Memory B cell (primary cell): ENCODE data around the gene HEPACAM.
A peak's percentile ranks its signal among the peaks of the same experiment; 100 is the strongest.

Experiments
- ATAC-seq: fragments of 150-1000 bp; cut with Tn5 transposase; 2 replicates; pipeline ENCODE4 v1.10.0; 2021; ENCODE audit warnings: low read depth, mild to moderate bottlenecking, moderate library complexity
- DNase-seq, 2 donors: peaks; one replicate each; pipeline ENCODE4 v3.0.0; 2022; ENCODE audit warnings: low spot score in 2 of 2
- H3K27ac Mint-ChIP-seq: one replicate; pipeline ENCODE4 v1.8.0; 2022; ENCODE audit warnings: mild to moderate bottlenecking, moderate library complexity, mixed read lengths
- H3K27me3 Mint-ChIP-seq: one replicate; pipeline ENCODE4 v1.8.0; 2022; ENCODE audit warnings: mixed read lengths
- H3K36me3 Mint-ChIP-seq: one replicate; pipeline ENCODE4 v1.8.0; 2022; ENCODE audit warnings: mild to moderate bottlenecking, mixed read lengths
- H3K4me1 Mint-ChIP-seq: one replicate; pipeline ENCODE4 v1.8.0; 2022; ENCODE audit warnings: mixed read lengths
- H3K4me3 Mint-ChIP-seq: one replicate; pipeline ENCODE4 v1.8.0; 2022; ENCODE audit warnings: mild to moderate bottlenecking, moderate library complexity, mixed read lengths
- H3K9me3 Mint-ChIP-seq: one replicate; pipeline ENCODE4 v1.8.0; 2022; ENCODE audit warnings: mixed read lengths

HEPACAM gene

DNA sequence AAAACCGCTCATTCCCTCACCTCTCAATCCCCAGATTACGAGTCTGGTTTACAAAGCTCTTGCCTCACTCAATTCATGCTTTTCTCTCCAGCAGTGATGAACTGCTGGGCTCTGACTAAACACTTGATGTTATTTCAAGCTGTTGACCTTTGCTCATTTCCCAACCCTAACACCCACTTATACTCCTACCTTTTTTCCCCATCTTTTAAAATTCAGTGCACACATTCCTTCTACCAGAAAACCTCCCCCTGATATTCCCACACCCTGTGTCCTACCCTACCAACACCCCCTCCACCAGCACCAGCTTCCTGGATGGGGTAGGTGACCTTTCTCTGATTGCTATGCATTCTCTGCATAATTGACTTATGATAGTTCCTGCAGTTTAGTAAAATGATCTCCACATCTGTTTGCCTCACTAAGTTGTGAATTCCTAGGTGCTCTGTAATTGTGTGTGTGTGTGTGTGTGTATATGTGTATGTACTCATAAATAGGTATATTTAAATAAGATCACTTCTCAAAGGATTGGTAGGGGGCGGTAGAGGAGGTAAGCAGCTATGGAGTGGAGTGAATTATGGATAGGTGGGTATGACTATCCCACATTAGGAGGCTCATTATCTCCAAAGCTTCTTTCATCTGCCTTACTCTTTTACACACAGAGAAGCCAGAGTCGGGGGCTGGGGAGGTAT, 842 bp downstream of the HEPACAM start:
- no peaks in the 10 kb centered on the region for H3K9me3 Mint-ChIP-seq
- no peaks in the 10 kb centered on the region for H3K36me3 Mint-ChIP-seq
- DNase-seq (no peak), ATAC-seq (no peak)
- peaks cover 8% of the 10 kb centered on the region for H3K27me3 Mint-ChIP-seq
- H3K27ac Mint-ChIP-seq = no peak overlapping the region
- H3K4me1 Mint-ChIP-seq = peaks cover 3% of the 10 kb centered on the region
- H3K4me3 Mint-ChIP-seq = no peak overlapping the region

DNA sequence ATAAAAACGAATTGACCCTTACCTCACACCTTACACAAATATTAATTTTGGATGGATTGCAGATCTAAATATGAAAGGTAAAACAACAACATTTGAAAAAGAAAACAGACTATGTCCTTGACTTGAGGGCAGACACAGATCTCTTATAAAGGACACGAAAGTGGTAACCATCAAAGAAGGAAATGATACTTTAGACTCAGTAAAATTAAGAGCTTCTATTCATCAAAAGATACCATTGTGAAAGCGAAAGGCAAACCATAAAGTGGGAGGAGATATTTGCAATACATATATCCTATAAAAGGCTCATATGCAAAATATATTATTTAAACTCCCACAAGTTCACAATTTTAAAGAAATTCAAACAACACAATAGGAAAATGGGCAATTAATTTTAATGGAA, 5.0 kb downstream of the HEPACAM start:
- peaks cover 2% of the 10 kb centered on the region for H3K27me3 Mint-ChIP-seq
- peaks cover 3% of the 10 kb centered on the region for H3K4me1 Mint-ChIP-seq
- H3K4me3 Mint-ChIP-seq = no peak overlapping the region
- ATAC-seq = peak; percentile 69
- H3K27ac Mint-ChIP-seq = no peak overlapping the region
- no peaks in the 10 kb centered on the region for H3K36me3 Mint-ChIP-seq
- DNase-seq = no peak
- no peaks in the 10 kb centered on the region for H3K9me3 Mint-ChIP-seq

DNA sequence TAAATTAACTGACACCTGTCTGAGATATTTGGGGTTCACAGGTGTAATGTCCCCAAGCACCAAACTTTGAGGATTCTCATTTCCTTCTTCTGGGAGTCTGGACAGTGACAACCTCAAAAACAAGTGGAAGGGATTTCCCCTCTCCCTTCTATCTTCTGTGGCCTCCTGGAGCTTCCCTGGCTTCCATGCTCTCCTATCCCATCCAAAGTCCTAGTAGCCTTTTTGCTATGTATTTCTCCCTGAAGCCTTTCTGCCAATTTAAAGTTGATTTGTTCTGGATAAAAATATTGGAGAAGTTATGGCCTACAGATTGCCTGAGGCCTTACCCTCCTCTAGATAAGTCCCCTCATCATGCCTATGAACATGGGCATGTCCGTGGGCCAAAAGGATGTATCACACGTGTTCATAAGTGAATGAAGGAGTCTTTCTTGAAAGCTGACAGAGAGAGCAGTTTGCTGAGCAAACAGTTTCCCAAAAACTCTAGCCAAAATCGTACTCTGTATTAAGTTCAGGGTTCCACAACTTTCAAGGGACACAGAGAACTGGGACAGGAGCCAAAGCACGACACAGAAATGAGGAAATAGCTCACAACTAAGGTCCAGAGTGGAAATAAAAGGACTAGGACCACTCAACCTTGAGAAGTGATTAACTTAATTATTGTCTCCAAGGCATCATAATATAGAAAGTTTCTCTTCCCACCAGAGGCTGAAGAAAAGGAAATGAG, 6.7 kb downstream of the HEPACAM start:
- ATAC-seq (no peak), DNase-seq (no peak)
- H3K36me3 Mint-ChIP-seq = no peaks in the 10 kb centered on the region
- H3K27me3 Mint-ChIP-seq = peaks cover 4% of the 10 kb centered on the region
- no peak overlapping the region for H3K27ac Mint-ChIP-seq
- H3K9me3 Mint-ChIP-seq = no peaks in the 10 kb centered on the region
- peaks cover 3% of the 10 kb centered on the region for H3K4me1 Mint-ChIP-seq
- no peak overlapping the region for H3K4me3 Mint-ChIP-seq

DNA sequence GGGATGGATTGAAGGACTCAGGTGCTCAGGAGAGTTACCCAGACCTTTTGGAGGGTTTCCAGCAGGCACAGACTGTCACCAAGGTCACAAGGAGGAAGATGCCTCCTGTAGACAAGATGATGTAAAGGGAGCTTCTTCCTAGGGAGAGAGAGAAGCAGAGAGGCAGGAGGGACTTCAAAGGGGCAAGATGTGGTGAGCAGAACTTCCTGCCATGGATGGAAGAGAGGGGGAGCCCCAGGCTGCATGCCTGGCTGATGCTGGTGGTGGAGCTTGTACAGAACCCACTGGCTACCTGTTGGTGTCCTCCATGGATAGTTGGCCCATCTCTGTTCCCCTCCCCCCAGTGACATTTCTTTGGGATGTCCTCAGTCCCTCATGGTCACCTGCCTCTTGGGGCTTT, 12.6 kb downstream of the HEPACAM start:
- no peak for DNase-seq
- no peaks in the 10 kb centered on the region for H3K4me1 Mint-ChIP-seq
- no peaks in the 10 kb centered on the region for H3K36me3 Mint-ChIP-seq
- H3K27me3 Mint-ChIP-seq = peaks cover 16% of the 10 kb centered on the region
- ATAC-seq = no peak
- H3K27ac Mint-ChIP-seq = no peak overlapping the region
- H3K9me3 Mint-ChIP-seq = no peaks in the 10 kb centered on the region
- no peak overlapping the region for H3K4me3 Mint-ChIP-seq

DNA sequence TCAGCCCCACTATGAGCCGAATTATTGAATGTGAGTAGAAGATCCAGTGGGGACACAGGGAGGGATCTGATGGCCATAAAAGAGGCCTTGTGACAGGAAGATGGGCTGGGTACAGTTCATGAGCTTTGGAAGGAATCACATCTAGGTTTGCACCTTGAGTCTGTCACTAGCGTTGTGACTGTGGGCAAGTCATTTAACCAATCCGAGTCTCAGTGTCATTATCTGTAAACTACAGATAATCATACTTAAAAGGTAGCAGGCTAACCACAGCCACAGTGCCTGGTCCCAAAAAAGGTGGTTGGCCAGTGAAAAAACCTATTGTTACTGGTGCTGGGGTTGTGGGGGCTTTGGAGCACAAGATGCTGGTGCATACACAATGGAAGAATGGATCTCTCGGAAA, 13.0 kb downstream of the HEPACAM start:
- DNase-seq = no peak
- Mint-ChIP-seq H3K4me3 (no peak overlapping the region), H3K27me3 (peaks cover 18% of the 10 kb centered on the region), H3K9me3 (no peaks in the 10 kb centered on the region), H3K4me1 (no peaks in the 10 kb centered on the region), H3K36me3 (no peaks in the 10 kb centered on the region), H3K27ac (no peak overlapping the region)
- ATAC-seq = no peak

DNA sequence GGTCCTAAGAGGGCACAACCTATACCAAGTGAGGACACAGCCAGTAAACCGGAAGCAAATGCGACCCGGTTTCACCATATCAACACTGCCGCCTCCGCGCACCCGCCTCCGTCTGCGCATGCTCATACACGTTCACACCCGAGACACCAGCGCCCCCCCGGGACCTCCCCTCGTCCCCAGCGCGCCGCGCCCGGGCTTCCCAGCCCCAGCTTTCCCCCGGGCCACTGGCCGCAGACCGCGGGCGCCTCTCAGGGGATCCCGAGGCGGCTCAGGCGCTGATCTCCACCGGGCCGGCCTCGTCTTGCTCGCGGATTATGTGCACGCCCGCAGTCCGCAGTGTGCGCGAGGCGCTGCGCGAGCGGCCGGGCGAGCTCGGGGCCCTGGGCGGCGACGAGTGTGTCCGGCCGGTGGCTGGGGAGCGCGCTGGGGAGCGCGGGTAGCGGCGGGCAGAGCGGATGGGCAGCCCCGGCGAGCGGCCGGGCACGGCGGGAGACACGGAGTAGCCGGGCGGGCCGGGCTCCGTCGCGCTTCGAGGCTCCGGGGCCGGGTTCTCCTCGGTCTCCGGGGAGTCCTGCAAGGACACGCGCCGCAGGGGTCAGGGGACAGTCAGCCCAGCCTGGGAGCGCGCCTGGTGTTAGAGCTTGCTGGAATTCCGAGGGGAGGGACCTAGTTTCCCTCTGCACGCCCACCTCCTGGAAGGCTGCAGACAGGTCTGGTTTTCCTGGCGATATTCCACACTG, 14.8 kb downstream of the HEPACAM start:
- Mint-ChIP-seq H3K27ac (no peak overlapping the region), H3K36me3 (no peaks in the 10 kb centered on the region), H3K9me3 (no peaks in the 10 kb centered on the region), H3K4me1 (no peaks in the 10 kb centered on the region), H3K4me3 (peak overlapping the region; percentile 41), H3K27me3 (peaks cover 23% of the 10 kb centered on the region)
- DNase-seq (peak; percentile 21 to 34), ATAC-seq (peak; percentile 81)

DNA sequence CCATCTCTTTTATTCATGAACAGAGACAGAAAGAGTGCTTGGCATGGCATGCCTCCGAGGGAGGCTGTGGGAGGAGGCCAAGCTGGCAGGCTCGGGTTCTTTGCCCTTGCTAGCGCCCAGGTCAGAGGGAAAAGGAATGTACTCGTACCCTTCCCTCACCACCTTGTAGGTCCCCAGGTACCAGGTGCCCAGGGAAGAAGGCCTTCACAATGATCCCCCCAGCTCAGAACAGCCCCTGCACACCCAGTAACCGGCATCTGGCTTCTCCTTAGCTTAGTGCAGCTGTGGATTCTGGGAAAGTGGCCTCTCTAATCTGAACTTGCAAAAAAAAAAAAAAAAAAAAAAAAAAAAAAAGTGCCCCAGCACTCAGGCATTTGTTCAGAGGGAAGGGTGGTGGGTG, 15.5 kb downstream of the HEPACAM start:
- no peaks in the 10 kb centered on the region for H3K9me3 Mint-ChIP-seq
- H3K36me3 Mint-ChIP-seq = peaks cover 2% of the 10 kb centered on the region
- DNase-seq = no peak
- H3K27ac Mint-ChIP-seq = no peak overlapping the region
- H3K4me1 Mint-ChIP-seq = no peaks in the 10 kb centered on the region
- ATAC-seq = no peak
- H3K27me3 Mint-ChIP-seq = peaks cover 25% of the 10 kb centered on the region
- no peak overlapping the region for H3K4me3 Mint-ChIP-seq

DNA sequence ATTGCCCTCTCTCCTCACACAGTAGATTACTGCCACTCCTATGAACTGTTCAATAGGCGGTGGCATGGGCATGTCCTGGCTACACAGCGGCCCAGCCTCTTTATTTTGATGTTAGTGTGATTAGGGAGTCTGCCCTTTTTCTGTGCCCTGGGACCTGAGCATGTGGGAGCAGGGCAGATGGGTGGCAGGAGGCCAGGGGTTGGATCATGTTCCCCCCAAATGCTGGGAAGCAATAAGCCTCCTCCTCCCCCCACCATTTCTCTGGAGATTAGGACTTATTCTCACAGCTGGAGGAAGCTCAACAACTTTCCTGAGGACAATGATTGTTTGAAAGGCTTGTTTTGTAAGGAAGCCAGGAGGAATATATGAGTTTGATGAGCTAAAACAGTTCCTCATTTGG, 15.9 kb downstream of the HEPACAM start:
- Mint-ChIP-seq H3K9me3 (peaks cover 2% of the 10 kb centered on the region), H3K4me1 (no peaks in the 10 kb centered on the region), H3K4me3 (no peak overlapping the region), H3K36me3 (peaks cover 3% of the 10 kb centered on the region), H3K27me3 (peaks cover 26% of the 10 kb centered on the region), H3K27ac (no peak overlapping the region)
- no peak for DNase-seq
- no peak for ATAC-seq

DNA sequence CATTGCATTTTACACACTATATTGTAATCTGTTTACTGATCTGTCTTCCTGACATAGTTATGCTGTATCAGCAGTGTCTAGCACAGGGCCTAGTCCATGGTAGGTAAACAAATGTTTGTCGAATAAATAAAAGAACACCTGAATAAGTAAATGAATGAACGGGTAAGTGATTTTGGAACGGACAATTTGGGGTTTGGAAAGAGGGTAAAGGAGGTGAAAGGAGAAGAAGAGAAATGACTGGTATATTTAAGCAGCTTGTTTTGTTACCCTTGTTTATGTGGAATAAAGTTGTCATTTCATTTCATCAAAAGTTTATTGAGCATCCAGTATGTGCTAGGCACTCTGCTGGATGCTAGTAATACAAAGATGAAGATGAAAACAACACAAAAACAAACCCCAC, 16.9 kb downstream of the HEPACAM start, which contains the start of gene HEPN1:
HEPN1 (plus strand) TSS at position 301 of the 400 bp plus-strand sequence.
- no peak for ATAC-seq
- Mint-ChIP-seq H3K4me1 (no peaks in the 10 kb centered on the region), H3K4me3 (no peak within 1 kb of the TSS), H3K27ac (no peak within 1 kb of the TSS), H3K27me3 (peaks cover 27% of the 10 kb centered on the region), H3K9me3 (peaks cover 4% of the 10 kb centered on the region), H3K36me3 (peaks cover 3% of the 10 kb centered on the region)
- no peak for DNase-seq

DNA sequence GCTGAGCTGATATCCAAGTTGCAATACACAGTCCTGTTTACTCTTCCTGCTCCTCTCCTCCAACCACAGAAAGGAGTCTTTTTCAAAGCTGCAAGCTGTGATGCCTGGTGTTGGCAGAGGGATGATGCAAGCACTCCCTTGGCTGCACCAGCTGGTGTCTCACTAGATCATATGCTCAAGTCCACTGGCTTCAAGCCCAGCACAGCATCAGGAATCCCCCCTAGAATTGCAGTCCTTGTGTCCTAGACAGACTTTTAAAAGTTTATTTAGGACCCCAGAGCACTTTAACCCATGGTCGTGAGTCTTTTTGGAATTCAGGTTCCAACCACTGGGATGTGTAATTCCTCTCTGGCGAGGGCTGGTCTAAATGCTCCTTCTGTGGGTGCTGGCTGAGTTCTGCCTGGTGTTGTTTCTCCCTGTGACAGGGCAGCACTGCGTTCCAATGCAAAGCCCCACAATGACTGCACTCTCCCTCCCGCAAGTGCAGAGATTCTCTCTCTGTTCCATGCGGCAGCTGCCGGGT, 18.7 kb downstream of the HEPACAM start:
- peaks cover 5% of the 10 kb centered on the region for H3K9me3 Mint-ChIP-seq
- DNase-seq = no peak
- H3K27ac Mint-ChIP-seq = no peak overlapping the region
- peaks cover 23% of the 10 kb centered on the region for H3K27me3 Mint-ChIP-seq
- H3K4me1 Mint-ChIP-seq = no peaks in the 10 kb centered on the region
- peaks cover 4% of the 10 kb centered on the region for H3K36me3 Mint-ChIP-seq
- no peak for ATAC-seq
- no peak overlapping the region for H3K4me3 Mint-ChIP-seq

DNA sequence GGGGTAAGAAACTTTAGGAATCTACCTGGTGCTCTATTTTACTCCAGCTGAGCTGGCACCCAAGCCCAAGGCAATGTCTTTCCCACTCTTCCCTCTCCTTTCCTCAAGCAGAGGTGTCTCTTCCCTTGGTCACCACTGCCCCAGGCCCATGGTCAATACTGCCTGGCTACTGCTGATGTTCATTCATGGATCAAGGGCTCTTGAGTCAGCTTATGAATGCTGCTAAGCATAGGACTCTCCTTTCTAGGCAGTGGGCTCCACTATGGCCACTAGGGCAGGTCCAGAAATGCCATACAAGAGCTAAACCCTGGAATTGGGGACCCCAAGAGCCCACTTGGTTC, 19.5 kb downstream of the HEPACAM start:
- H3K36me3 Mint-ChIP-seq = peaks cover 4% of the 10 kb centered on the region
- H3K27me3 Mint-ChIP-seq = peaks cover 23% of the 10 kb centered on the region
- DNase-seq (no peak), ATAC-seq (no peak)
- H3K4me1 Mint-ChIP-seq = no peaks in the 10 kb centered on the region
- H3K4me3 Mint-ChIP-seq = no peak overlapping the region
- no peak overlapping the region for H3K27ac Mint-ChIP-seq
- H3K9me3 Mint-ChIP-seq = peaks cover 11% of the 10 kb centered on the region

DNA sequence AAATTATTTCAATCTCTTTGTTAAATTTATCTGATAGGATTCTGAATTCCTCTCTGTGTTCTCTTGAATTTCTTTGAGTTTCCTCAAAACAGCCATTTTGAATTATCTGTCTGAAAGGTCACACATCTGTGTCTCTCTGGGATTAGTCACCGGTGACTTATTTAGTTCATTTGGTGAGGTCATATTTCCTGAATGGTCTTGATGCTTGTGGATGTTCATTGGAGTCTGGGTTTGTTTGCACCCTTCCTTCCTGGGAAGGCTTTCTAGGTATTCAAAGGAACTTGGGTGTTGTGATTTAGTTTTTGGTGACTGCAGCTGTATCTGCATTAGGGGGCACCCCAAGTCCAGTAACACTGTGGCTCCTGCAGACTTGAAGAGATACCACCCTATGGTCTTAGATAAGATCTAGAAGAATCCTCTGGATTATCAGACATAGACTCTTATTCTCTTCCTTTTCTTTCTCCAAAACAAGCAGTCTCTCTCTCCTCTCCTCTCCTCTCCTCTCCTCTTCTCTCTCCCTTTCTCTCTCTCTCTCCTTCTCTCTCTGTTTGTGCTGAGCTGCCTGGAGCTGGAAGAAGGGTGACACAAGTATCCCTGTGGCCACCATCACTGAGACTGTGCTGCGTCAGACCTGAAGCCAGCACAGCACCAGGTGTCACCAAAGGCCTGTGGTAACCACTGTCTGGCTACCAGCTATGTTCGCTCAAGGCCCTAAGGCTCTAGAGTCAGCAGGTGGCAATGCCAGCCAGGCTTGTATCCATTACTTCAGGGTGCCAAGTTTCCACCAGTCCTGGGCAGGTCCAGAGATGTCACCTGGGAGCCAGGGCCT, 20.1 kb downstream of the HEPACAM start:
- Mint-ChIP-seq H3K27me3 (peaks cover 23% of the 10 kb centered on the region), H3K9me3 (peaks cover 11% of the 10 kb centered on the region), H3K4me1 (no peaks in the 10 kb centered on the region)

DNA sequence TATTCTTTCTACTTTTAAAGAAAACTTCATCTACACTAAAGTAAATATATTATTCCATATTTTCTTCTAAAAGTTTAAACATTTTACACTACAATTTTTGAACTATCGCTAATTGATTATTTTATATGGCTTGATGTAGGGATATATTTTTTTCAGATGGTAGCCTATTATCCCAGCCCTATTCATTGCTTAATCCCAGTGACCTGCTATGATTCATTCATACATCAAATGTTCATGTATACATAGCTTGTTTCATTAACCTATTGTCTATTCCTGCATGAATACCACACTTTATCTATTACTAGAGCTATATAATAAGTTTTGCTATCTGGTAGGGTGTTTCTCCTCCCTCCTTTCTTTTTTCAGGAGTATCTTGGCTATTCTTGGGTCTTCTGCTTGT, 33.2 kb downstream of the HEPACAM start:
- Mint-ChIP-seq H3K9me3 (no peaks in the 10 kb centered on the region), H3K4me1 (no peaks in the 10 kb centered on the region), H3K36me3 (no peaks in the 10 kb centered on the region), H3K27me3 (peaks cover 7% of the 10 kb centered on the region), H3K27ac (no peak overlapping the region), H3K4me3 (no peak overlapping the region)
- DNase-seq (no peak), ATAC-seq (no peak)

More for the DNA sequence above, 20.1 kb downstream of the HEPACAM start:
- no peak for DNase-seq
- H3K36me3 Mint-ChIP-seq = peaks cover 4% of the 10 kb centered on the region
- H3K27ac Mint-ChIP-seq = no peak overlapping the region
- H3K4me3 Mint-ChIP-seq = no peak overlapping the region
- ATAC-seq = no peak
